ENCODE data around the gene SOHLH2.

SOHLH2 gene

DNA sequence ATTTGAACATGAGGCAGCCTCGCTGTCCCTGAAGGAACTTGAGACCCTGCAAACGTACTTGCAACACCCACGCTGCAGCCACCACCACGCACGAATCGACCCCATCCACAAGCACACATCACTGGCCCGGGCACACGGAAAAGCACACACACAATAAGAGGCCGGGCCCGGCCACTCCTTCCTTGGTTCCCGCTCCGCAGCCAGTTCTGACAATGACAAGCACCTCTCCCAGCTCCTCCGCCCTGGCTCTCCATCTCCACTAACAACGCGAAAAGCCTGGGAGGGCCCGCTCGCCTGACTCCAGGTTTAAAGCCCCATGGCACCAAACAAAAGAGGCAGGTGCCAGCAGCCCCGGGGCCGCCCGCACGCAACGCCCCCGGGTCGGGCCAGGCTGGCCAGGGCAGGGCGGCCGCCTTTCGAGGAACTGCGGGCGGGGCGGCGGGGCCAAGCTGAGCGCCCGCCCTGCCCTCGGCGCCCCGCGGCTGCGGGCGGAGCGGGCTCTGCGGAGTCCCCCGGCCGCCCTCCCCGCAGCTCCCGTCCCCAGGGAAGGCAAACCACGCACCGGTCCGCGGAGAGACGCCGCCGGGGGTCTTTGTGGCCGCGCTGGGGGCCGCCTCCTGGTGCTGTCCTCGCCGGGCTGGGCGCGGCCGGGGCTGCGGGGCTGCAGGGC lies 83.7 kb downstream of the SOHLH2 start:
- DNase-seq: peak; percentile 13

DNA sequence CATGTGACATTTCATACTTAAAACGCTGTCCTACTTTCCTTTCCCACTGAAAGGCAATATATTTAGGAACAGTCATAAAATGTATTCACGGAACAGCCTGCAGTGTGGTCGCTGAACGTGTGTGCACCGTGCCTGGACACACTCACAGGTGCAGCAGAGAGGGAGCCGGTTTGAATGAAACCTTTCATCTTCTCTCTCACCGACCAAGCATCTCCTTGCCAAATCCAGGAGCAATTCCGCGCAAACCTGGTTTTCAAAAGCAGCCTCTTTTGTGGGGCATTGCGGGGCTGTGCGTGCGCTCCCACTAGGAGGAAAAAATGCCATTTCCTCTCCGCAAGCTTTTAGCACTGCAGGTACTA lies 84.2 kb downstream of the SOHLH2 start:
- DNase-seq: no peak

DNA sequence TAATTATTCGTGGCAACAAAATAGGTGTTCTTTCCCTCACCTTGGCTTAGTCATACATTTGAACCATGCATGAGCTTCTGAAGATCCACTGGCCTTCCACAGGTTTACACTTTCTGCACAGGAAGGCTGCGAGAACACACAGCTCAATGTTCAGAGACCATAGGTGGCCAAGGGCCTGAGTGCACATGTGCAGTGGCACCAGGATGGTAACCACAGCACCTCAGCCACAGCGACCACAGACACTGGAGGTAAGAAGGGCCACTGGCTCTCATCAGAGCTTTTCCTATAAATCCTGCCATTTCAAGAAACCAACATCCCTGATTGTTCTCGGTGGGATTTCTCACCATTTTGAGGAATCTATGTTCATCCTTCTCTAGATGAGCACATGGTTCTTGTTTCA lies 84.8 kb downstream of the SOHLH2 start:
- no peak for DNase-seq

DNA sequence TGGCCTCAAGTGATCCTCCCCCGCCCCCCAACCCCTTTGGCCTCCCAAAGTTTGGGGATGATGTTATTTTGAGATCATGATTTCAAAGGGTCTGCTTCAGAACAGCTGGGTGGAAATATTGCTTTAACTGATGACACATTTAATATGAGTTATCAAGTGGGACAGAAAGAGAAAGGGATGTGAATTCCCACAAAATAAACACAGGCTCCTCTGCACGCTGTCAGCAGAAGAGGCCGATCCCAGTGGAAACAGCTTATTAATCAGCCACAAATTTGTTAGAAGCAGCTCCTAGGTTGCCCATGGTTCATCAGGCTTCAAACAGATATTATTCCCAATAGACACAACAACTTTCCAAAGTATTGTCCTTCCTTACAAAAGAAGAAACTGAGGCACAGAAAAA lies 87.9 kb downstream of the SOHLH2 start:
- no peak for DNase-seq

DNA sequence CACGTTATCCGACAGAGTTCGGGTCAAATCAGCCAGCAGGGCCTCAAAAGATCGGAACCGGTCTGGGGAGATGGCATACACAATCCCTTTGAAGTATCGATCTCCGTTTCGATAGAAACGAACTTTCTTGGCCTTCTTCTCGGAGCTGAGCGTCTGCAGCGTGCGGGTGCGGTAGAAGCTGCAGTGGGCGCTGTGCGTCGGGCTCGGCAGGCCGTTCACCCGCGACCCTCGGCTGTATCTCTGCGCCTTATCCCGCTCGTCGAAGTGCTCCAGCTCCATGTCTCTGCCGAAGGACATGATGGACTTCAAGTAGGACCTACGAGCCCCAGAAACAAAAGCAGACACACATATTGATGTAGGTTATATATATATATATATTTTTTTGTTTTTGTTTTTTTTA lies 88.5 kb downstream of the SOHLH2 start:
- DNase-seq: no peak

DNA sequence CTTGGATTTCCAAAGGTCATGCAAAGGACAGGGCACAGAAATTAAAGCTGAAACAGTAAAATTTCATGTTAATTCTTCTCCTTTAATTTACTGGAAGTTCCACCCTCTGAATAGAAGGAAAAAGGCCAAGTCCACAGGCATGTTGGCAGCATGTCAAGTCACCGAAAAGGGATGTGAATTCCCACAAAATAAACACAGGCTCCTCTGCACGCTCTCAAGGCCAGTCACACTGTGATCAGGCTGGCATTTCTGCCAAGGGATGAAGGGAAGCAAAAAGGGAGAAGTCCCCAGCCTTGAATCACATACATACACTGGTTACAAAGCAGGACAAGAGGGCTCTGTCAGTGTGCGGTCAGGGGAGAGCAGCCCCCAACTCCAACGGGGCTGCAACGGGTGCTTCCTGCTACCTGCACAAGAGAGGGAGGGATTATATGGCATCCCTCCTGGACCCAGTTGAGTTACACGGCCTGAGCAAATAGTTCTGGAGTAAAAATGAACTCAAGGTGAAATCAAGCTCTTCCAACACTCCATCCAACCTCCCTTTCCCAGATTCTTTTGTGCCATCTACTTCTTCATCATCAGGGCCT lies 90.0 kb downstream of the SOHLH2 start:
- no peak for DNase-seq

All from hematopoietic multipotent progenitor cell treated with erythropoietin and hydrocortisone succinate and interleukin-3 and kit ligand, for 4 days (in vitro differentiated cells).